ENCODE results near the gene PCYT1A. TPM values are rescaled to one million over a fixed set of nuclear protein-coding genes. Genes with fewer than 3 reads are reported as not detected.

PCYT1A gene
- total RNA-seq, 2 donors from 2014 or later: 30.9 to 47.8 TPM

DNA sequence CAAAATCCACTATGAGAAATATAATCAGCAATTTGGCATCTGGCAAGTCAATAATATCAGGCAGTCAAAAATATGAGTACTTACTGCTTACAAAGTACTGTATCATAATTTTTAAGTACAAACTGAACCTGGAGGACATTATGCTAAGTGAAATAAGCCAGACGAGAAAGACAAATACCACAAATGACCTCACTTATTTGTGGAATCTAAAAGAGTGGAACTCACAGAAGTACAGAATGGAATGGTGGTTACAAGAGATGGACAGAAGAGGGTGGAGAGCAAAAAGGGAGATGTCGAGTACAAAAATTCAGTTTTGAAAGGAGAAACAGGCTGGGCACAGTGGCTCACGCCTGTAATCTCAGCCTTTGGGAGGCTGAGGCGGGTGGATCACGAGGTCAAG, 12.4 kb downstream of the PCYT1A start:
- Histone ChIP-seq H3K9me3 (no peaks in the 10 kb centered on the region), H3K4me3 (no peak overlapping the region), H3K4me1 (peaks cover 16% of the 10 kb centered on the region), H3K36me3 (replicated peaks in 1 of 2; ENCODE audit: insufficient read depth in 1 of 2, low read depth in 2 of 2) (no peaks in the 10 kb centered on the region), H3K27ac (no peak overlapping the region), H3K27me3 (no peaks in the 10 kb centered on the region)
- ATAC-seq (no peak), DNase-seq (no peak)
- intact Hi-C loops (cut with DNase I): no loop called here
- 85 to 92% methylated on average over 5 of the region's 5 CpGs for WGBS, 2 donors
- TF ChIP-seq, protein P1, sequence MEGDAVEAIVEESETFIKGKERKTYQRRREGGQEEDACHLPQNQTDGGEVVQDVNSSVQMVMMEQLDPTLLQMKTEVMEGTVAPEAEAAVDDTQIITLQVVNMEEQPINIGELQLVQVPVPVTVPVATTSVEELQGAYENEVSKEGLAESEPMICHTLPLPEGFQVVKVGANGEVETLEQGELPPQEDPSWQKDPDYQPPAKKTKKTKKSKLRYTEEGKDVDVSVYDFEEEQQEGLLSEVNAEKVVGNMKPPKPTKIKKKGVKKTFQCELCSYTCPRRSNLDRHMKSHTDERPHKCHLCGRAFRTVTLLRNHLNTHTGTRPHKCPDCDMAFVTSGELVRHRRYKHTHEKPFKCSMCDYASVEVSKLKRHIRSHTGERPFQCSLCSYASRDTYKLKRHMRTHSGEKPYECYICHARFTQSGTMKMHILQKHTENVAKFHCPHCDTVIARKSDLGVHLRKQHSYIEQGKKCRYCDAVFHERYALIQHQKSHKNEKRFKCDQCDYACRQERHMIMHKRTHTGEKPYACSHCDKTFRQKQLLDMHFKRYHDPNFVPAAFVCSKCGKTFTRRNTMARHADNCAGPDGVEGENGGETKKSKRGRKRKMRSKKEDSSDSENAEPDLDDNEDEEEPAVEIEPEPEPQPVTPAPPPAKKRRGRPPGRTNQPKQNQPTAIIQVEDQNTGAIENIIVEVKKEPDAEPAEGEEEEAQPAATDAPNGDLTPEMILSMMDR (IDR thresholded peaks at IDR 0.05): no peak
- TF ChIP-seq POLR2A (IDR thresholded peaks at IDR 0.05): no peak

DNA sequence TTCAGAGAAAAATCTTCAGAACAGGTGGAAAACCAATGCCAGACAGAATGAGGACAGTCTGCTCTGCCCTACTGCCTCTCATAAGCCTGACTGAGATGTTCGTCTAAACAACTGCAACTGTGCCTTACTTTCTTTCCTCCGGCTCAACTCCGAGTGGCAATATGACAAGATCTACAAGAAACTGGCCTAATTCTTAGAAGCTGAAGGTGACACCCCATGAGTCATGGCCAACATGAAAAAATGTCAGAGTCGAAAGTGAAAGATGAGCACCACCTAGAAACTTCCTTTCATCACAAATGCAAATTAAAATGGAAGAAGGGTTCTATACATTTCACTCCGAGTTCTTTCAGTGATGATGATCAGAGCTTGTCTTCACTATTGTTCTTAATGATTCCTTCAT, 12.9 kb downstream of the PCYT1A start:
- H3K4me3 ChIP-seq: no peak overlapping the region
- H3K4me1 ChIP-seq: peaks cover 11% of the 10 kb centered on the region
- H3K27me3 ChIP-seq: no peaks in the 10 kb centered on the region
- H3K36me3 ChIP-seq (replicated peaks in 1 of 2; ENCODE audit: insufficient read depth in 1 of 2, low read depth in 2 of 2): no peaks in the 10 kb centered on the region
- ATAC-seq: no peak
- H3K9me3 ChIP-seq: no peaks in the 10 kb centered on the region
- H3K27ac ChIP-seq: no peak overlapping the region
- DNase-seq: no peak
- 86 to 94% methylated on average over 5 of the region's 5 CpGs for WGBS, 2 donors
- intact Hi-C loops (cut with DNase I): no loop called here
- no peak for TF ChIP-seq POLR2A (IDR thresholded peaks at IDR 0.05)
- TF ChIP-seq, protein P1 (IDR thresholded peaks at IDR 0.05): no peak

DNA sequence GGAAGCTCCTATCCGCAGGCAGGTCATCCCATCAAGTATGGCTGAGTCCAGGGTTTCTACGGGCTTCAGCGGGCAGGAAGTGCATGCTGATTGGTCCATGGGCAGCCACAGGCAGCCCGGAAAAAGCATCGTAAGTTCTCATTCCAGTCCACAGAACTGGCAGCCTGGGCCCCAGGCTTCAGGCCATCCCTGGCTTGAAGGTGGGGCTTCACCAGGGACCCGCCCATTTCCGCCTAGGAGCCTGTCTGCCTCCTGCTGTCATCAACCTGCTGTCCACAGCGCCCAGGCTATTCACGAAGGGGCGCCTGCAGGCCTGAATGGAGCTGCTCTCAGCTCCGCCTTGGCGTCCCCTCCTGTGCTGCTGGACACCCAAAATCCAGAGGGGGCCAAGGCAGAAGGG, 13.9 kb downstream of the PCYT1A start:
- H3K27me3 ChIP-seq: no peaks in the 10 kb centered on the region
- 95 to 100% methylated on average over 1 to 12 of the region's 12 CpGs for WGBS, 2 donors
- peaks cover 1% of the 10 kb centered on the region for H3K4me1 ChIP-seq
- ATAC-seq: no peak
- no peaks in the 10 kb centered on the region for H3K36me3 ChIP-seq (replicated peaks in 1 of 2; ENCODE audit: insufficient read depth in 1 of 2, low read depth in 2 of 2)
- intact Hi-C loops (cut with DNase I): no loop called here
- H3K9me3 ChIP-seq: no peaks in the 10 kb centered on the region
- no peak overlapping the region for H3K4me3 ChIP-seq
- no peak for TF ChIP-seq POLR2A (IDR thresholded peaks at IDR 0.05)
- TF ChIP-seq, protein P1 (IDR thresholded peaks at IDR 0.05): no peak
- DNase-seq: no peak
- no peak overlapping the region for H3K27ac ChIP-seq

DNA sequence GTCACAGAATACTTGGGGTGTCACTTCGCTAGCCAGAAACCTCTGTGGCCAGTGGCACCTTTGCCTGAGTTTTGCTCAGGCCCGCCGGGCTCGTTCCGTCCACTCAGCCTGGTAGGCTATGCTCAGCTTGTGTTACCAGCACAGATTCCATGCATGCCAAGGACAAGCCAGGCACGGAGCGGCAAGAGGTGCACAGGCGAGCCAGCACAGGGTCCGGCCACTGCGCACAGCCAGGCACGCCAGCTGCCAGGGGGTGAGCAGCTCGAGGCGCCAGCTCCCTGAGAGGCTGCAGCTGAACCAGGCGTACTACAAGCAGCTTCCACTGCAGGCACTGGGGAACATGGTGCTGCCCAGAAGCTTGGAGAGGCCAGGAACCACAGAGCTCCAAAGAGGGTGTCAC, 14.7 kb downstream of the PCYT1A start:
- H3K27ac ChIP-seq: no peak overlapping the region
- TF ChIP-seq, protein P1 (IDR thresholded peaks at IDR 0.05): no peak
- TF ChIP-seq POLR2A (IDR thresholded peaks at IDR 0.05): no peak
- 98% methylated on average over 9 to 14 of the region's 14 CpGs for WGBS, 2 donors
- H3K4me3 ChIP-seq: no peak overlapping the region
- ATAC-seq (no peak), DNase-seq (no peak)
- intact Hi-C loops (cut with DNase I): no loop called here
- H3K4me1 ChIP-seq: no peaks in the 10 kb centered on the region
- no peaks in the 10 kb centered on the region for H3K36me3 ChIP-seq (replicated peaks in 1 of 2; ENCODE audit: insufficient read depth in 1 of 2, low read depth in 2 of 2)
- H3K9me3 ChIP-seq: no peaks in the 10 kb centered on the region
- H3K27me3 ChIP-seq: no peaks in the 10 kb centered on the region

DNA sequence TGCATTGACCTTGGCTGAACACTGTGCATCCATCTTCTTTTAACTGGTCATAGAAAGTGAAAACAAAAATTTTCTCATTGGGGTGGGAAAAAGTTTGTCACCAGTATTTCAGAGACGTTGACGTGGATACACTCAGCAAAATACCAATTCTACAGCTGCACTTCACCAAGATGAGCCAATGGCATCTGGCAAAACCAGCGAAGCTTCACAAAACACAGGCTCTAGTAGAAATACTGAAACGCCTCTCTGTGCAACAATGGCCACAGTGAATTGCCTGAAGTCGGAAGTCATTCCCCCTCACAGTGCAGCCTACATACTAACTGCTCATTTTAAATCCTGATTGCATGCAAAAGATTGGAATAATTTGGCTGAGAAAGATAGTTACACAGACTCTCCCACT, 17.0 kb downstream of the PCYT1A start:
- no peak for ATAC-seq
- Histone ChIP-seq H3K9me3 (no peaks in the 10 kb centered on the region), H3K36me3 (replicated peaks in 1 of 2; ENCODE audit: insufficient read depth in 1 of 2, low read depth in 2 of 2) (no peaks in the 10 kb centered on the region), H3K4me1 (no peaks in the 10 kb centered on the region), H3K27ac (no peak overlapping the region), H3K27me3 (no peaks in the 10 kb centered on the region), H3K4me3 (no peak overlapping the region)
- no peak for TF ChIP-seq POLR2A (IDR thresholded peaks at IDR 0.05)
- TF ChIP-seq, protein P1 (IDR thresholded peaks at IDR 0.05): no peak
- DNase-seq: no peak
- whole genome bisulfite sequencing, 2 donors: 93 to 94% methylated on average over 5 of the region's 5 CpGs
- intact Hi-C loops (cut with DNase I): no loop called here
